ENCODE data around the gene NEURL1B.

DNA sequence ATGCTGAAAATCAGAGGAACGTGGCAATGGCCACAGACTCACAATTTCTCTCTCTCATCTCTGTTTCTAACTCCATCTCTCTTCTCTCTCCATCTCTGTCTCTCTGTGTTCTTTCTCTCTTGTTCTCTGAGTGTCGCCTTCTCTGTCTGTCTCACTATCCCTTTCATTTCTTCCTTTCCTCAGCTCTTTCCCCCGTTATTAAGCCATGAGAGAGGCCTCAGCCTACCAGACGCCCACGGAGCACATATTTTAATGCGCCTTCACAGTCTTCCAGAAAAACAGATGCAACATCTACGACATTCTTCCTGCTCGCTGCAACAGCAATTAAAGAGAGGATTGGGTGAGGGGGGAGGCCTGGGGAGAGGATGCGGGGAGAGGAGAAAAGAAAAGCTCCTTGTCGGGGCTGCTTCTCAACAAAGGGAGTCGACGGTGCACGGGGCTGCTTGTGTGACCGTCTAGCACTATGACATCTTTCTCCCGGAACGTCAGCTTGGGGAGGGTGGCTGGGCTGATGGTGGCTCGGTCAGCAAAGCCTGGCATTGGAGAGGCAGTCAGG, 37.7 kb upstream of the NEURL1B start:
- TF ChIP-seq, protein P1, sequence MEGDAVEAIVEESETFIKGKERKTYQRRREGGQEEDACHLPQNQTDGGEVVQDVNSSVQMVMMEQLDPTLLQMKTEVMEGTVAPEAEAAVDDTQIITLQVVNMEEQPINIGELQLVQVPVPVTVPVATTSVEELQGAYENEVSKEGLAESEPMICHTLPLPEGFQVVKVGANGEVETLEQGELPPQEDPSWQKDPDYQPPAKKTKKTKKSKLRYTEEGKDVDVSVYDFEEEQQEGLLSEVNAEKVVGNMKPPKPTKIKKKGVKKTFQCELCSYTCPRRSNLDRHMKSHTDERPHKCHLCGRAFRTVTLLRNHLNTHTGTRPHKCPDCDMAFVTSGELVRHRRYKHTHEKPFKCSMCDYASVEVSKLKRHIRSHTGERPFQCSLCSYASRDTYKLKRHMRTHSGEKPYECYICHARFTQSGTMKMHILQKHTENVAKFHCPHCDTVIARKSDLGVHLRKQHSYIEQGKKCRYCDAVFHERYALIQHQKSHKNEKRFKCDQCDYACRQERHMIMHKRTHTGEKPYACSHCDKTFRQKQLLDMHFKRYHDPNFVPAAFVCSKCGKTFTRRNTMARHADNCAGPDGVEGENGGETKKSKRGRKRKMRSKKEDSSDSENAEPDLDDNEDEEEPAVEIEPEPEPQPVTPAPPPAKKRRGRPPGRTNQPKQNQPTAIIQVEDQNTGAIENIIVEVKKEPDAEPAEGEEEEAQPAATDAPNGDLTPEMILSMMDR (IDR thresholded peaks at IDR 0.05; ENCODE audit: poor library complexity), result no peak
- no peak for TF ChIP-seq EZH2 (IDR thresholded peaks at IDR 0.05; ENCODE audit: borderline replicate concordance)

Measured in hepatocyte (in vitro differentiated cells).